ENCODE data around the gene KRT28.
"Not testable (repeated sequence)": the region's sequence is repeated elsewhere in the genome, so short reads cannot be mapped to it uniquely, and the experiment has no call there.

The KRT28 gene

DNA sequence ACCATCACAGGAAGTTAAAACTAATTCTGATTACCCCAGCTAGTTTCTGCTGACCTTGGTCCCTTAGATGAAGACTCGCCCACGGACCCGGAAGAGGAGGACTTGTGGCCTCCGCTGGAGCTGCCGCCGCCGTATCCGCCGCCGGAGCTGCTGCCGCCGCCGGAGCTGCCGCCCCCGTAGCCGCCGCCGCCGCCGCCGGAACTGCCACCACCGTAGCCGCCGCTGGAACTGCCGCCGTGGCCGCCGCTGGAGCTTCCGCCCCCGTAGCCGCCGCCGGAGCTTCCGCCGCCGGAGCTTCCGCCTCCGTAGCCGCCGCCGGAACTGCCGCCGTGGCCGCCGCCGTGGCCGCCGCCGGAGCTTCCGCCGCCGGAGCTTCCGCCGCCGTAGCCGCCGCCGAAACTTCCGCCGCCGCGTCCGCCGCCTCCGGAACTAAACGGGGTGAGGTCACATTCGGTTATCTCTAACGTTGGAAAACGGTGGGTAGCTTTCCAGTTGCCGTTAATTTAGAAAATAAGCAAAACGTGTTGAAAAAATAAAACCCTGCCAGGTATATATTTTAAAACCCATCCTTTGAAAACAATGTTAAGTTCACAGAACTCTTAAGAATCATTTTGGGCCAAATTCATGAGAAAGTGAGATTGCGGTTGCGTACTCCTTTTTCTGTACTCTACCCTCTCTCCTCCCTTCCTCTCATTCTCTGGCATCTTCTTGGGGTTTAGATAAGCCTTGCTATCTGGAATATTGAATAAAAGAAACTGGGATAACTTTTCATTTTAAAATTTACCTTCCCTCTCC, 19.2 kb upstream of the KRT28 start:
- peak; percentile 75 for DNase-seq

DNA sequence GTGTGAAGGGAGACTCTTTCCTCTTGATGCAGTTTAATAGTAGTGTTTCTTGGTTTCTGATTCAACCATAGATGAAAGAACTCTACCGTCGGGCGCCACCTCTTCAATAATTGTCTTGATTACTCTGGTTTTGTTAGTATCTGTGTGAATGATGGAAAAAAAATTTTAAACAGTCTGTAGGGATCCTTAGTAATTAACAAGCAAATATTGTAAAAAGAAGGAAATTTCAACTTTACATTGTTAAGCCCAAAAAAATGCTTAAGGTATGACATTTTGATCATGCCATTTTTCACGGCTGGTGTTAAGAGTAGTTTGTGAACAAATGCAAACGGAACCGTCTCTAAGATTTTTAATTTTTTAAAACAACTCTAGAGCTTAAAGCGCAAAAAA, 18.6 kb upstream of the KRT28 start:
- DNase-seq: no peak

DNA sequence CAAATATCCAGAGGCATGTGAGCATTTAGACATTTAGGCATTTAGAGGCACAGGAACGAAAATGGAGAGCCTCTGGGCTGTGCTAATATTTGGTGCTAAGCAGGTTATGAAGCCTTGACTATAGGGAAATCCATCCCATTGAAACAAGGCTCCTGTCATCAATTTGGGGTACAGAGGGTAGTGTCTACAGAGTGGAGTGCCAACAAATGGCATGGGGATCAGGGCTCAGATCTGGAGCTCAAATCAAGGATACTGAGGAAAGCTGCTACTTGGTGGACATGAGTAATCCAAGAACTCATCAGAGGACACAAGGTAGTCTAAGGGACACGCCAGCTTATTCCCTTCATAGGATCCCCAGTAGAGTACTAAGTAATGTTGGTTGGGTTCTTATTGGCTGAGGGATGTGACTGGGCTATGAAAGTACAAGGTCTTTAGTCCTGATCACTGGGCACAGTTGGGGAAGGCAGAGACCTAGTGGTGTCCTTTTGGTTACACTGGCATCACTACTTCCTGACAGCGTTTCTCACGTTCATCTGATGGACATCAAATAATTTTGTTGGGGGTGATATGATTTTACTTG, 17.4 kb upstream of the KRT28 start:
- DNase-seq: no peak

DNA sequence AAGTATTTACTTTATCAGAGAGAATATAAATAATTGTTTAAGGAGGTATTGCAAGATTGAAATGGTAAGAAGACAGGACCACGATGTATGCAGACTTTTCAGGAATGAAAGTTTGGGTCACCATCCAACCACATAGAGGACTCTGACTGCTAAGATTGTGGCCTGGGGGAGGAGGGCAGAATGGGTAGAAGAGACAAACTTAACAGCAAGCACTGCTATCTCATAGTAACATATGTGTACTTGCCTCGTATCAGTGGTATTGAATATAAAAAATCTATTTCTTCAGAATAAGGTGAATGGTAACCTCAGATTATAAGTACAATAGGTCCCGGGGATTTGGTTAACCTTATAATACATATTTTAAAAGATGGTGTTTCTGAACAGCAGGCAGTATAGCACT, 16.8 kb upstream of the KRT28 start:
- DNase-seq: no peak

DNA sequence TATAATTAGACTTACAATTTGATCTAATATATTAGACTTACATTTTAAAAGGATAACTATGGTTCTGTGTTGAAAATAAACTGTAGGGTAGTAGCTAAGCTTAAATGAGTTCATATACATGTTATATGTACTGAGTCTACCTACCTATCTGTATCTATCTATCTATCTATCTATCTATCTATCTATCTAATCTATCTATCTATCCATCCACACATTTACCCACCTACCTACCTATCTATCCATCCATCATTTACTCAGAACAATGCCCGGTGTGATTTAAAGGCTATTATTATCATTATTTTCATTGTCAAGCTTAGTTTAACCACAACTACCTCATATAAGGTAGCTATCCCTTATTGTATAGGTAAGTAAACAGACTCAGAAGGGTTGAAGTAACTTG, 15.6 kb upstream of the KRT28 start:
- DNase-seq: no peak

DNA sequence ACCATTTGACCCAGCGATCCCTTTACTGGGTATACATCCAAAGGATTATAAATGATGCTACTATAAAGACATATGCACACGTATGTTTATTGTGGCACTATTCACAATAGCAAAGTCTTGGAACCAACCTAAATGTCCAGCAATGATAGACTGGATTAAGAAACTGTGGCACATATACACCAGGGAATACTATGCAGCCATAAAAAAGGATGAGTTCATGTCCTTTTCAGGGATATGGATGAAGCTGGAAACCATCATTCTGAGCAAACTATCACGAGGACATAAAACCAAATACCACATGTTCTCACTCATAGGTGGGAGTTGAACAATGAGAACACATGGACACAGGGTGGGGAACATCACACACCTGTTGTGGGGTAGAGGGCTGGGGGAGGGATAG, 14.9 kb upstream of the KRT28 start:
- DNase-seq: not testable (repeated sequence)

DNA sequence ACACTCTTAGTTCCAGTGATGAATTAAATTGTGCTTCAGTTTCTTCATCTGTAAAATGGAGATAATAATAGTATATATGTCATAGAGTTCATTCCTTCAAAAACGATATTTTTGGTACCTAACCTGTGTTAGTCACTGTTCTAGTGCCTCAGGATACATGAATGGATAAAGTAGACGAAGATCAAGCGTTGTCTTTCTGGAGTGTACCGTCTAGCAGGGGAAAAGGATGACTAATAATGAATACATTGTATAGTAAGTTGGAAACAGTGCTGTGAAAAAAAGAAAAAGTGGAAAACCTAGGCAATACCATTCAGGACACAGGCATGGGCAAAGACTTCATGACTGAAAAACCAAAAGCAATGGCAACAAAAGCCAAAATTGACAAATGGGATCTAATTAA, 14.0 kb upstream of the KRT28 start:
- peak; percentile 41 for DNase-seq

DNA sequence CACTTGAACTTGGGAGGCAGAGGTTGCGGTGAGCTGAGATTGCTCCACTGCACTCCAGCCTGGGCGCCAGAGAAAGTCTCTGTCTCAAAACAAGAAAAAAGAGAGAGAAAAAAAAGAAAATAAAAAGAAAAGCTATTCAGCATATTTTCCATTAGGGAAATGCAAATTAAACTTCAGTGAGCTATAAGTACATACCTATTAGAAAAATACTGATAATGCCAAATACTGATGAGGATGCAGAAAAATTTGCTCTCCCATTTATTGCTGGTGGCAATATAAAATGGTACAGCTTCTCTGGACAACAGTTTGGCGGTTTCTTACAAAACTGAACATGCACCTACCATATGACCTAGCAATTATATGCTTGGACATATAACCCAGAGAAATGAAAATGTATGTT, 12.9 kb upstream of the KRT28 start:
- no peak for DNase-seq

DNA sequence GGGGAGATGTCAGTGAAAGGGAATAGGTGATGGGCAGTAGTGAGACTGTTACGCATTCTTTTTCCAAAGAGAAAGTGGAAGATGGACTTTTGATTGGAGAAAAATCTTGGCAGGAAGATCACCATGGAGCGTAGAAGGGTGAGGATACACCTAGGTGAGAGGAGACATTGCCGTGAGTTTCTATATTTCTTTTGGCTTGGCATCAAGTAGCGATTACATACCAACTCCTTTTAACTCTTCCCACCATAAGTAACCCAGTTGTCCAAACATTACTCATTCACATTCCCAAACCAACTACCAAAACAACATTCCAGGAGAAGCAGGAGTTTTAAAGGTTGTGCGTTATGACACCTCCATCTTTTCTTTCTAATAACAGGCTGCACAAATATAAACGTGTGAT, 10.7 kb upstream of the KRT28 start:
- DNase-seq: peak; percentile 75

DNA sequence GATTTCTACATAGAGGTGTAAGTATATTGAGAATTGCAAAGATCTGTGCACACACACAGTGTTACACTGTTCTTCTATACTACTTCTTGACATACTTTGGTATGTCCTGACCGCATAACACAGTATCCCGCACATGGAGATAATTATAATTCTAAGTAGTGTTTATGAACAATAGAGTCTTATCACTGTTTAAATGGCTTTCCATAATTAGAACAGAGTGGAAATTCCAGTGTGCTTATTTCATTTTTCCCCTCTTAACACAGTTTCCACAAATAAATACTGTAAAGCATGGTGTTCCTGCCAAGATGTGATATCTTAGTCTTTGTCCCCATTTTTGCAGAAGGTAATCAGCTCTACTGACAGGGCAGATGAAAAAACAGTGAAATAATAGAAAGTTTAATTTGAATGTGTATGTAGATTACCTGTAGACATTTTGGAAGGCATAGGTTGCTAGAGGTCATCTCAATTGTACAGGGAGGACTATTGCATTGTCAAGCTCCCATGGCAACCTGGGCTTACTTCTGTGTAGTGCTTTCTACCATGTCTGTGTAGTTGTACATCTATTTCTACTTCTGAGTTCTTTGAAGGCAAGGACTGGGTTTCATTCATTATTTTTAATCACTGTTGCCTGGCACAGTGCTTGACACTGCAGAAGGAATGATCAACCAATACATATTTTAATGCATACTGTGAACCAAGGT, 10.1 kb upstream of the KRT28 start:
- no peak for DNase-seq

DNA sequence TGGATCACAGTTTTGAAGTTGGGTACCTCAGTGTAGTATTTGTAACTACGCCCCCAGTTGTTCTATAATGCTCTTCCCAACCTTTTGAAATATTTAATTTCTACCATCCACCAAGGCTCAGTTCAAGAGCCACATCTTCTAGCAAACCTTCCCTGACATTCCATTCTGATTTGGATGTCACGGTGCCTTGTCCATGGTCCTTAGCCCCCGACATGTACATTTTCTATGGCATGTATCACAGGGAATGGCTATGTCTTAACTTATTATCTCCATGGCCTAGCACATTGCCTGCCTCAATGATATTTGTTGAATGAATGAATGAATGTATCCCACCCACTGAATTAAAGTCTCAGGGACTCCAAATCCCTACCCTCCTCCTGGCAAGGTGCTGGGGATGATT, 6.4 kb upstream of the KRT28 start:
- no peak for DNase-seq

DNA sequence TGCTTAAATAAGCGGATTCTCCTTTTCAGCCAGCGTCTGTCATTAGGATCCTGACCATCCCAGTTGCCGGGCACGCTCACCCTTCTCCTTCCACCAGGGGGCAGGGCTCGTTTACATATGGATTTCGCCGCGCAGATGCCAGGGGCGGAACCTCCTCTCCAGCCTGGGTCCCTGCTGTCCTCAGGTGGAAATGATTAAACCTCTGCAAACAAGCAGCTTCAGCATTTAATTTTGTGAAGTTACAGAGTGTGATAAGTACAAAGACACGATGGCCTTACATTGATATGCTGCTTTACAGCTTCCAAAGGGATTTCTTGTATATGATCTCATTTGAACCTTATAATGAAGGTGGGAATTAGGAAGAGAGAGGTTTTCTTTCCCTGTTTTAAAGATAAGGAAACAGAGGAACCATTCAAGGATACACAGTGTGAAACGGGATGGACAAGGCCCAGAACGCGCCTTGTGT, 3.9 kb upstream of the KRT28 start:
- peak; percentile 36 for DNase-seq

DNA sequence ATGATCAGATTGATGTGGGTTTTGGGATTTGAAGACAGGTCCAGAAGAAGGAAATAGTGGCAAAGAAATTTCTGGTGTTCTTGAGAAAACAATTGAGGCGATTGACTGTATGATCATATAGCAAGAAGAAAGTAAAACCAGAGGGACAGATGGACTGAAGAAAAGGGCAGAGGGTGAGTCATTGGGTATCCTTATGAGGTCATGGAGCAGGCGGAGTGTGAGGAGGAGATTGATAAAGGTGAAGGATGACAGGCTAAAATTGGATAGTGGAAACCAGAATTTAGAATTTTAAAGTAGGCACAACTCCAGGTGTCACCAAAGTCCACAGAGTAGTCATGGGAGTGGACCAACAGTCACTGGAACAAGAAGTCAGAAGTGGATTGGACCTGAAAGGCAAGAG, 1.4 kb upstream of the KRT28 start:
- no peak for DNase-seq

DNA sequence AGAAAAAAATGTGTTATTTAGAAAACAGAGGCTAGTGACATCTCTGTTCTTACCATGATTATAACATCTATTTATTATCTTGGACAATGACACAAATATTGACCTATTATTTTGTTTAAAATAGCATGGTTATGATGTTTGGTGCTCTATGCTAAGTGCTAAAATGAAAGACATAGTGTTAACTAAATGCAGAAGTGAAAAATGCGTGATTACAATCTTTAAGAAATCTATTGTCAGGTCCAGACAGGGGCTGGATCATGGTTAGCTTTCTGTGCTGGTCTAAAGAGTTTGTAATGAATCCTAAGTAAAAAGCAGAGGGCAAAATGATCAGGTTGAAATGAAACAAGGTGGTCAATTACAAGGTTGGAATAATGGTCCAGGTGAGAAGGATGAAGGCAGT, 622 bp upstream of the KRT28 start:
- no peak for DNase-seq

DNA sequence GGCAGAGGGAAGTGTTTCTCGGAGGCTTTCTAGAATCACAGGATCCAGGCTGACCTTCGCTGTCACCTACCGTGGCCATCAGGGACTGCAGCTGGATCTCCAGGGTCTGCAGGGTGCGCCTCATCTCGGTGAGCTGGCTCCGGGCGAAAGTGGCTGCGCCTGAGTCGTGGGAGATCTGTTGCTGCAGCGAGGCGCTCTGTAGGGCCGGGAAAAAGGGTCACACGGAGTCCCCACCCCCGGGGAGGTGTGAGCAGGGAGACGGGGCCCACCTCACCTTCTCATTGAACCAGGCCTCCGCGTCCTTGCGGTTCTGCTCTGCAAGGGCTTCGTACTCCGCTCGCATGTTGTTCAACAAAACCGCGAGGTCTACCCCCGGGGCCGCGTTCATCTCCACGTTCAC, 2.9 kb downstream of the KRT28 start:
- no peak for DNase-seq

DNA sequence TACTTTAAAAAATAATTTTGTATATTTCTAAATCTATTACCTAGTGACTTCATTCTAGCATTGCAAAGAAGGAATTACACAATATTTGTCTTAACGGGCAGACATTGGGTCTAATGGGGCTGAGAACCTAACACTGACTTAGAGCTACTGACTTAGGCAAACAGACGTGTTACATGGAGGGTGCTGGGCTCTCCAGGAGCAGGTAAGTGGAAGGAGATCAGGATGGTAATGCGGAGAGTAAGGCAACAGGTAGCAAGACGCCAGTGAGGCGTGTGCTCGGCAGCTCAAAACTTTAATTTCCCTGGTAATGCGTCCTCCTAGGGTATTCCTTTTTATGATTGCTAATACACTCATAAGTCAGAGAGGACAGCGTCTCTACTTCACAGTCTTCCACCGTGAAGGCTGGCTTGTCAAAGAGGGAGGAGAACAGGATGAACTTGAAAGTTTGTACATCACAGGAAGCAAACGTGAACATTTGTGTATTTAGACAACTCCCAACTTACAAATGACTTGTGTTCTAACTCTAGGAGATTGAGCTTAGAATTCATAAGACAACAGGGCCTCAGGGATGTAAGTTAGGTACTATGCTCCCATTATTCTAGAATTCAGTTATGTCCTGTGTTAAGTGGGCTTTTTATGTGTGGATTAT, 4.6 kb downstream of the KRT28 start:
- DNase-seq: no peak

DNA sequence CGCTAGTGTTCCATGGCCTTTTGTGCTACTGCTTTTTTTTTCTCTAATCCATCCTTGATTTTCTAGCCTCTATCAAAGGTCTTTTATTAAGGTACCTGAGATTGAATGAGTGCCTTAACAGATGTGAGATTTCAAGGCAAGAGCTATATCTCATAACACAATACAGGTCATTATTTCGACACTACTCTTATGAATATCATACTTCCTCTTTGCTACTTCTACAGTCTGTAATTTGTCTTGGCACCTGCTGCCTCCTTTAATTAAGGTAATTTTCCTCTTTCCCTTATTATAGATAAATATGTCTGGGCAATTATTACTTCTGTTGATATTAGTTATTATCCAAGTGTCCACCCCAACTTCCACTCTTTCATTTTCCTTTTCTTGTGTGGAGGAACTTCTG, 5.3 kb downstream of the KRT28 start:
- DNase-seq: no peak

DNA sequence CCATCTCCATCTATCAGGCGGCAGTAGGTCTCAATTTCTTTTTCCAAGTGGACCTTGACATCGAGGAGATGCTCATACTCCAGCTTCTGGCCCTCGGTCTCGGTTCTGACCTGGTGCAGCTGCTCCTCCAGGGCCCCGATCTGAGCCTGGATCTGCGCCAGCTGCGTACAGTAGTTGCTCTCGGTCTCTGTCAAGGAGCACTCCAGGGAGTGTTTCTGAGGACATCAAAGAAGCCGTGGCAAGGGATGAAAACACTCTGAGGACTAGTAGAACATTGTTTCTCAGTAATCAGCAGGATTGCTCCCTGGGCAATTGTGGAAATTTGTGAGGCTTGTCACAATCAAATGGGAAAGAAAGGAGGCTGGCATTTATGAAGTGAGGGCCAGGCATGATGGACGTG, 5.9 kb downstream of the KRT28 start:
- DNase-seq: no peak

DNA sequence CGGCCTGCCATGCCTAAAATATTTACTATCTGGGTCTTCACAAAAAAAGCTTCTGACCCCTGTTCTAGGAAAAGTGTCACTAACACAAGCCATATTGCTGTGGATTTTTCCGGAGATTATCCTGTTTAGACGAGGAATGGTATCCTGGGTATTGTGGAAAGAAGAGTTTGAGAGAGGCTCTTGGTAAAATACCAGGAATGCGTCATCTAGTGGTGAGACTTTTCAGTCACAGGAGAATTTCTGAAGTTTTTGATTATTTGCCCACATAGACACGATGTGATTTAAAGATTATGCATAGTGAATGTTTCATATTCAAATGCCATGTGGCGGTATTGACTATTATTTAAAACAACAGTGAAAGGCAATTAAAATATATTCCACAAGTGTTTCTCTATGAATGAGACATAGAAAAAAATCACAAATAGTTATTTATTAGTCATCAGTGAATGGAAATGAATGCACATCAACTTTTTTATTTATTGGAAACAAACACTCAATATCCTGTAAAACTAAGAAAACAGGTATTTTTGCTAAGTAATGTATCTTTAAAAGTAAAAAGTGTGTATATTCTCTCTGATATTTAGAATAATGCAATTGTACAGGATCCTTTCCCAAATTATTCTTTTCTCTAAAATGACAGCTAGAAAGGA, 7.8 kb downstream of the KRT28 start:
- DNase-seq: peak; percentile 19

DNA sequence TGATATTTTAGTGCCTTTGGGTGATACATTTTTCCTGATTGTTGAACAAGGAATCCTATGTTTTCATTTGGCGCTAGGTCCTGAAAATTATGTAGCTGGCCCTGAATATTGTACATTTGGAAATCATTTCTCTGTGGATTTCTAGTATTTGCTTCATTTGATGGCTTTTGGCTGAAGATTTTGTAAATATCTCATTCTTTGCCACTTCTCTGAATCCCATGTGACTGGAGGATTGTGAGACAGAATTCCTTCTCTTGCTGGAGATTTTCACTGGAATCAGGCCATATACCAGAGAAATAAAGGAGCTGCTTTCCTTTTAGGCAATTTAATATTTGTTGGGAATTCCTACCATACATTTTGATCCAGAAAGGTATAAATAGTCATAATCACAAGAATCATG, 8.6 kb downstream of the KRT28 start:
- DNase-seq: no peak

DNA sequence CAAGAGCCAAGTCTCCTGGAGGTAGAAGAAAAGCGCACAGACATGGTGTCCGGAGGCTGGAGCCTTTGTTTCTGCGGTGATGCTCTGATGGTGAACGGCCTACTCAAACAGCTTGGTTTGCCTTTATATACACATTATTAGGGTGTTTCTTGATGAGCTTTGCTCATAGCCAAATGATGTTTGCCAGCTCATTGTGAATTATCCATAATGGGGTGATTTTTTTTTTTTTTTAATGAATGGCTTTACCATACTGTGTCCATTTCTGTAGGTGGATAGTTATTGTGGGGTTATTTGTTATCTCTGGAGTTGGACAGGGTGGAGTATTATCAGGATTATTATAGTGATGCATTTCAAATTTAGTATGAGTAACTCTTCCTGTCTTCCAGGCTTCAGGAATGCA, 17.3 kb downstream of the KRT28 start, which contains the start of gene KRT27:
Gene KRT27 (minus strand): TSS at position 101 of the 400 bp plus-strand sequence. CDS start 57 bp downstream, at position 44.
- no peak for DNase-seq

DNA sequence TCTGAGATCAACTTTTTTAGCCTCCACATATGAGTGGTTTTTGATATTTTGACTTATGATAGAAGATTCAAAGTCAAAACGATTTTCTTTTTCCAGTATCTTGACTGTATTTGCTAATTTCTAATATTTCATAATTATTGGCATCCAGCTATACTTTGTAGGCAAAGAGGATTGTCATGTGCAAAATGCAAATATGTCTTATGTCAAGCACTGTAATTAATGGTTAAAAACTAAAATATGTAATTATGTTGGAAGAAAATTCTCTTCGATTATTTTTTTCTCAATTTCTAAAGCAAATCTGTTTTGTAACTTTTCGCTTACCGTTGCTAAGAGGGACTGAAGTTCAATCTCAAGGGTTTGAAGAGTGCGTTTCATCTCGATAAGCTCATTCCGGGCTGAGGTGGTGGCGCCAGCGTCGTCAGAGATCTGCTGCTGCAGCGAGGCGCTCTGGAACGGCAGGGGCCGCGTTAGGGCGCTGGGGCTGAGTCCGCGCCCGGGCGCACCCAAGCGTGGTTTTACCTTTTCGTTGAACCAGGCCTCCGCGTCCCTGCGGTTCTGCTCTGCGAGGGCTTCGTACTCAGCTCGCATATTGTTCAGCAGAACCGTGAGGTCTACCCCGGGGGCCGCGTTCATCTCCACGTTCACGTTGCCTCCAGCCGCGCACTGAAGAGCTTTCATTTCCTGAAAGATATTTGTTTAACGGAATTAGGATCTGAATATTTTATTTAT, 20.4 kb downstream of the KRT28 start:
- no peak for DNase-seq
